IPS-15b (cell line): ENCODE results near the gene PSAPL1.
"Not testable (repeated sequence)": the region's sequence is repeated elsewhere in the genome, so short reads cannot be mapped to it uniquely, and the experiment has no call there.

Source experiments
- H3K27me3 ChIP-seq: one replicate; pipeline ENCODE4 v1.6.1; 2013; ENCODE audit warnings: low read length; ENCODE audit not compliant: control insufficient read depth, insufficient read depth
- H3K36me3 ChIP-seq: one replicate; pipeline ENCODE4 v1.6.1; 2013; ENCODE audit warnings: low read length; ENCODE audit not compliant: control insufficient read depth, insufficient read depth
- H3K4me1 ChIP-seq: one replicate; pipeline ENCODE4 v1.6.1; 2013; ENCODE audit warnings: mild to moderate bottlenecking, low read length; ENCODE audit not compliant: control insufficient read depth, insufficient read depth
- H3K4me3 ChIP-seq: one replicate; pipeline ENCODE4 v1.5.1; 2013; ENCODE audit warnings: low read depth, low read length
- H3K9ac ChIP-seq: one replicate; pipeline ENCODE4 v1.6.1; 2013; ENCODE audit warnings: low read depth, mild to moderate bottlenecking, low read length
- H3K9me3 ChIP-seq: one replicate; pipeline ENCODE4 v1.6.1; 2013; ENCODE audit warnings: mild to moderate bottlenecking, low read length; ENCODE audit not compliant: control insufficient read depth, insufficient read depth

PSAPL1 gene

GRCh38 chr4:7458066-7458425 lies 23.3 kb upstream of the PSAPL1 start:
- no peak overlapping the region for H3K9ac ChIP-seq
- H3K4me3 ChIP-seq, result no peak overlapping the region
- no peaks in the 10 kb centered on the region for H3K27me3 ChIP-seq
- H3K36me3 ChIP-seq, result no peaks in the 10 kb centered on the region
- no peaks in the 10 kb centered on the region for H3K4me1 ChIP-seq
- no peaks in the 10 kb centered on the region for H3K9me3 ChIP-seq

GRCh38 chr4:7457201-7458065 lies 22.7 kb upstream of the PSAPL1 start:
- H3K4me1 ChIP-seq, result no peaks in the 10 kb centered on the region
- no peak overlapping the region for H3K9ac ChIP-seq
- no peaks in the 10 kb centered on the region for H3K36me3 ChIP-seq
- H3K4me3 ChIP-seq, result no peak overlapping the region
- no peaks in the 10 kb centered on the region for H3K9me3 ChIP-seq
- H3K27me3 ChIP-seq, result no peaks in the 10 kb centered on the region

- not testable (repeated sequence) for H3K36me3 ChIP-seq, H3K27me3 ChIP-seq, H3K4me3 ChIP-seq, H3K4me1 ChIP-seq, H3K9me3 ChIP-seq, H3K9ac ChIP-seq
These were observed 18.1 kb upstream of the PSAPL1 start for GRCh38 chr4:7452802-7453201.

GRCh38 chr4:7451800-7452199 lies 17.1 kb upstream of the PSAPL1 start:
- Histone ChIP-seq H3K36me3 (no peaks in the 10 kb centered on the region), H3K4me3 (no peak overlapping the region), H3K9ac (no peak overlapping the region), H3K27me3 (no peaks in the 10 kb centered on the region), H3K4me1 (no peaks in the 10 kb centered on the region), H3K9me3 (no peaks in the 10 kb centered on the region)

- H3K9ac ChIP-seq, result no peak overlapping the region
- H3K27me3 ChIP-seq, result no peaks in the 10 kb centered on the region
- no peaks in the 10 kb centered on the region for H3K4me1 ChIP-seq
- no peaks in the 10 kb centered on the region for H3K36me3 ChIP-seq
- no peak overlapping the region for H3K4me3 ChIP-seq
- no peaks in the 10 kb centered on the region for H3K9me3 ChIP-seq
These were observed 16.7 kb upstream of the PSAPL1 start for GRCh38 chr4:7451434-7451789.

GRCh38 chr4:7450775-7451433 lies 16.2 kb upstream of the PSAPL1 start:
- H3K27me3 ChIP-seq, result no peaks in the 10 kb centered on the region
- H3K9ac ChIP-seq, result no peak overlapping the region
- H3K4me1 ChIP-seq, result no peaks in the 10 kb centered on the region
- H3K4me3 ChIP-seq, result no peak overlapping the region
- H3K36me3 ChIP-seq, result no peaks in the 10 kb centered on the region
- H3K9me3 ChIP-seq, result no peaks in the 10 kb centered on the region

GRCh38 chr4:7448036-7448435 lies 13.3 kb upstream of the PSAPL1 start:
- H3K9me3 ChIP-seq, result no peaks in the 10 kb centered on the region
- H3K9ac ChIP-seq, result no peak overlapping the region
- H3K27me3 ChIP-seq, result no peaks in the 10 kb centered on the region
- H3K4me3 ChIP-seq, result no peak overlapping the region
- no peaks in the 10 kb centered on the region for H3K36me3 ChIP-seq
- H3K4me1 ChIP-seq, result no peaks in the 10 kb centered on the region

GRCh38 chr4:7447236-7447635 lies 12.5 kb upstream of the PSAPL1 start:
- H3K9me3 ChIP-seq, result no peaks in the 10 kb centered on the region
- no peak overlapping the region for H3K4me3 ChIP-seq
- H3K36me3 ChIP-seq, result no peaks in the 10 kb centered on the region
- no peaks in the 10 kb centered on the region for H3K4me1 ChIP-seq
- H3K27me3 ChIP-seq, result no peaks in the 10 kb centered on the region
- H3K9ac ChIP-seq, result no peak overlapping the region

- H3K36me3 ChIP-seq, result no peaks in the 10 kb centered on the region
- H3K4me3 ChIP-seq, result no peak overlapping the region
- no peaks in the 10 kb centered on the region for H3K27me3 ChIP-seq
- H3K9ac ChIP-seq, result no peak overlapping the region
- H3K9me3 ChIP-seq, result no peaks in the 10 kb centered on the region
- H3K4me1 ChIP-seq, result no peaks in the 10 kb centered on the region
These were observed 10.0 kb upstream of the PSAPL1 start for GRCh38 chr4:7444731-7445130.

GRCh38 chr4:7444314-7444713 lies 9.6 kb upstream of the PSAPL1 start:
- no peaks in the 10 kb centered on the region for H3K36me3 ChIP-seq
- no peak overlapping the region for H3K4me3 ChIP-seq
- no peak overlapping the region for H3K9ac ChIP-seq
- no peaks in the 10 kb centered on the region for H3K27me3 ChIP-seq
- no peaks in the 10 kb centered on the region for H3K4me1 ChIP-seq
- H3K9me3 ChIP-seq, result no peaks in the 10 kb centered on the region

- H3K9me3 ChIP-seq, result no peaks in the 10 kb centered on the region
- H3K27me3 ChIP-seq, result no peaks in the 10 kb centered on the region
- no peak overlapping the region for H3K4me3 ChIP-seq
- H3K9ac ChIP-seq, result no peak overlapping the region
- H3K4me1 ChIP-seq, result no peaks in the 10 kb centered on the region
- H3K36me3 ChIP-seq, result no peaks in the 10 kb centered on the region
These were observed 7.9 kb upstream of the PSAPL1 start for GRCh38 chr4:7442574-7443162.

GRCh38 chr4:7441201-7441600 lies 6.5 kb upstream of the PSAPL1 start:
- Histone ChIP-seq H3K27me3 (no peaks in the 10 kb centered on the region), H3K36me3 (no peaks in the 10 kb centered on the region), H3K4me1 (no peaks in the 10 kb centered on the region), H3K4me3 (no peak overlapping the region), H3K9ac (no peak overlapping the region), H3K9me3 (no peaks in the 10 kb centered on the region)
